AG04450 (cell line): ENCODE results near the gene PTPN5. TPM values are rescaled to one million over a fixed set of nuclear protein-coding genes. Genes with fewer than 3 reads are reported as not detected.

Experiments
- CTCF ChIA-PET: fragments of 300-600, 350-600 bp; formaldehyde crosslinking; extraction: SDS; loops from one replicate; lab custom pipeline; 2022; ENCODE audit warnings: antibody characterized with exemption, inconsistent platforms; lab: Charles Lee
- POLR2A ChIA-PET: fragments of 350-600 bp; formaldehyde crosslinking; extraction: SDS; loops from one replicate; lab custom pipeline; 2021; ENCODE audit warnings: antibody characterized with exemption, inconsistent platforms; lab: Yijun Ruan, JAX
- DNase-seq: peaks from one replicate; pipeline ENCODE4 v3.0.0-alpha.2; 2011; ENCODE audit warnings: low read depth, low spot score
- H3K27ac ChIP-seq: one replicate; pipeline ENCODE4 v1.5.1; 2012; ENCODE audit warnings: low read depth, low read length, control low read depth
- H3K27me3 ChIP-seq: one replicate; pipeline ENCODE4 v1.6.0; 2012; ENCODE audit warnings: low read length; ENCODE audit not compliant: control insufficient read depth, insufficient read depth
- H3K4me3 ChIP-seq: 2 replicates; pipeline ENCODE4 v1.5.1; 2011; ENCODE audit warnings: mild to moderate bottlenecking, low read depth, low read length, control low read depth
- H3K9me3 ChIP-seq: 2 replicates; pipeline ENCODE4 v1.5.1; 2012; ENCODE audit warnings: low read length; ENCODE audit not compliant: control insufficient read depth, insufficient read depth
- CTCF ChIP-seq: IDR thresholded peaks from 2 replicates; pipeline ENCODE4 v1.5.1; 2011; ENCODE audit warnings: low read depth, low read length, control low read depth, inconsistent platforms
- polyA plus RNA-seq: library from polyadenylated mRNA; depleted of rRNA; stranded (reverse); fragments of >200 nt; gene quantifications from 2 replicates; pipeline ENCODE4 v1.2.3, GENCODE V29; 2011

The PTPN5 gene
- polyA plus RNA-seq, 1 experiment, result not detected

GRCh38 chr11:18802381-18803257 lies 11.0 kb upstream of the PTPN5 start:
- Histone ChIP-seq H3K27ac (no peak overlapping the region), H3K4me3 (no peak overlapping the region), H3K9me3 (no peaks in the 10 kb centered on the region), H3K27me3 (peaks cover 6% of the 10 kb centered on the region)
- peak; percentile 70 for TF ChIP-seq CTCF
- ChIA-PET CTCF (interaction anchor here (0.9 to 3.1 kb wide), 3 partner anchors 70 to 687 kb away, joined by 3 to 12 read pairs (median 3); no protein-coding TSS in a partner anchor), POLR2A (no interaction called here)
- DNase-seq, result peak; percentile 21

GRCh38 chr11:18798799-18799469 lies 7.3 kb upstream of the PTPN5 start:
- no peak overlapping the region for H3K4me3 ChIP-seq
- no peak for DNase-seq
- no peak overlapping the region for H3K27ac ChIP-seq
- TF ChIP-seq CTCF, result no peak
- peaks cover 16% of the 10 kb centered on the region for H3K27me3 ChIP-seq
- no peaks in the 10 kb centered on the region for H3K9me3 ChIP-seq
- ChIA-PET POLR2A (no interaction called here), CTCF (interaction anchor here (1.0 to 1.1 kb wide), 2 partner anchors 555 to 683 kb away, joined by 3 to 5 read pairs; no protein-coding TSS in a partner anchor)

- ChIA-PET POLR2A (no interaction called here), CTCF (interaction anchor here (1.1 kb wide), 1 partner anchor 679 kb away, joined by 5 read pairs; no protein-coding TSS in a partner anchor)
- no peak for TF ChIP-seq CTCF
- DNase-seq, result no peak
- peaks cover 5% of the 10 kb centered on the region; the same call in 1 of the 2 replicates for H3K9me3 ChIP-seq
- H3K4me3 ChIP-seq, result no peak overlapping the region
- no peak overlapping the region for H3K27ac ChIP-seq
- H3K27me3 ChIP-seq, result peaks cover 35% of the 10 kb centered on the region
These were observed 3.4 kb upstream of the PTPN5 start for GRCh38 chr11:18794956-18795355.

- Histone ChIP-seq H3K4me3 (no peak overlapping the region), H3K27ac (no peak overlapping the region), H3K9me3 (peaks cover 5% of the 10 kb centered on the region; the same call in 1 of the 2 replicates), H3K27me3 (peaks cover 38% of the 10 kb centered on the region)
- DNase-seq, result no peak
- CTCF ChIA-PET, result no interaction called here
- TF ChIP-seq CTCF, result no peak
- POLR2A ChIA-PET, result no interaction called here
These were observed 1.2 kb upstream of the PTPN5 start for GRCh38 chr11:18792827-18793226.
